ENCODE measurements around the gene ALDH5A1.

GRCh38 chr6:24568683-24569082 lies 73.9 kb downstream of the ALDH5A1 start:
- TF ChIP-seq RARB (CRISPR knock-in tag; IDR thresholded peaks at IDR 0.05), result no peak
- TF ChIP-seq CREB5 (CRISPR knock-in tag; IDR thresholded peaks at IDR 0.05; ENCODE audit: low read depth), result no peak

Measured in SK-N-SH treated with all-trans-retinoic acid at 6 μM for 48 hours (cell line).